Sigmoid colon (tissue), 7 donors: Measurements from ENCODE around the gene STX18. TPM values are rescaled to one million over a fixed set of nuclear protein-coding genes. Genes with fewer than 3 reads are reported as not detected.

Experiments used
- DNase-seq: peaks from one replicate; pipeline ENCODE4 v3.0.0-alpha.2; 2019
- H3K27ac ChIP-seq, 4 donors: fragments of 200-600 bp; sonication (generic); one replicate each; pipeline ENCODE4 v1.5.1; 2016 to 2019; ENCODE audit warnings: mild to moderate bottlenecking in 1 of 4
- H3K27me3 ChIP-seq, 3 donors: fragments of 200-600 bp; sonication (generic); one replicate each; pipeline ENCODE4 v1.5.1; 2019; ENCODE audit warnings: mild to moderate bottlenecking in 1 of 3
- H3K36me3 ChIP-seq, 4 donors: fragments of 200-600 bp; sonication (generic); one replicate each; pipeline ENCODE4 v1.5.1; 2016 to 2019
- H3K4me1 ChIP-seq, 4 donors: fragments of 200-600 bp; sonication (generic); one replicate each; pipeline ENCODE4 v1.5.1; 2017 to 2019
- H3K4me3 ChIP-seq, 4 donors: fragments of 200-600 bp; sonication (generic); one replicate each; pipeline ENCODE4 v1.5.1; 2017 to 2019; ENCODE audit warnings: mild to moderate bottlenecking in 2 of 4, moderate library complexity in 1 of 4
- H3K9me3 ChIP-seq, 4 donors: fragments of 200-600 bp in 3 of 4; sonication (generic) in 3 of 4; one replicate each; pipeline versions ENCODE4 v1.5.1 to v1.6.1; 2013 to 2019
- CTCF ChIP-seq, 4 experiments: fragments of 450-650 bp in 3 of 4; fragments of 200-600 bp in 1 of 4; IDR thresholded peaks; one replicate each; pipeline ENCODE4 v1.5.1; 2016 to 2019; ENCODE audit warnings: antibody characterized with exemption in 4 of 4, mild to moderate bottlenecking in 3 of 4, moderate library complexity in 2 of 4
- EP300 ChIP-seq, 4 donors: sonication (generic); formaldehyde crosslinking; IDR thresholded peaks; one replicate each; pipeline ENCODE4 v1.6.1; 2017; ENCODE audit warnings: antibody characterized with exemption in 4 of 4
- POLR2A ChIP-seq, 2 donors: fragments of 450-650 bp; IDR thresholded peaks; one replicate each; pipeline ENCODE4 v1.6.1; 2016; ENCODE audit warnings: antibody characterized with exemption in 2 of 2, mild to moderate bottlenecking in 2 of 2, moderate library complexity in 2 of 2
- POLR2AphosphoS5 ChIP-seq, 4 donors: sonication (generic); formaldehyde crosslinking; IDR thresholded peaks; one replicate each; pipeline ENCODE4 v1.6.1; 2017; ENCODE audit warnings: antibody characterized with exemption in 4 of 4
- WGBS, 2 donors: extraction: QIAGEN DNeasy Blood & Tissue Kit; methylation state at CpG; one replicate each; pipeline ENCODE4 v1.1.7; 2013; 5-methylcytosine and 5-hydroxymethylcytosine counted together
- intact Hi-C: fragments of 100-400 bp; cut with DNase I; formaldehyde crosslinking; loops from one replicate; pipeline ENCODE4 v1.15.1; 2023
- polyA plus RNA-seq, 3 donors: library from polyadenylated mRNA; stranded (reverse); fragments of 200-250 nt; gene quantifications; one replicate each; pipeline ENCODE4 v1.2.3, GENCODE V29; 2013
- total RNA-seq, 4 donors: library from RNA; depleted of rRNA; stranded (reverse); fragments of >200 nt; gene quantifications; one replicate each; pipeline ENCODE4 v1.1.0, GENCODE V29; 2016
- donor health status: healthy with polysubstance abuse.
- donor health status: Bipolar disorder and iron deficiency.
- donor health status: healthy.

The STX18 gene
- total and polyA plus RNA-seq, 7 donors = 23.5 to 45.1 (median 26.3) TPM

- Histone ChIP-seq H3K27ac (no peak overlapping the region), H3K4me3 (no peak overlapping the region), H3K36me3 (no peaks in the 10 kb centered on the region), H3K27me3 (peaks cover 0 to 28% (median 3%) of the 10 kb centered on the region in 3 donors), H3K4me1 (no peaks in the 10 kb centered on the region), H3K9me3 (peaks cover 0 to 4% (median 0%) of the 10 kb centered on the region in 4 donors)
- 49 to 53% methylated on average over 6 of the region's 6 CpGs for WGBS, 2 donors
- intact Hi-C loops = no loop called here
- TF ChIP-seq CTCF (IDR thresholded peaks at IDR 0.05) = no peak
- no peak for TF ChIP-seq POLR2AphosphoS5 (IDR thresholded peaks at IDR 0.05)
- no peak for TF ChIP-seq POLR2A (IDR thresholded peaks at IDR 0.05)
- TF ChIP-seq EP300 (IDR thresholded peaks at IDR 0.05) = no peak
- no peak for DNase-seq
Measured at GRCh38 chr4:4379540-4380087, 162.2 kb downstream of the STX18 start.

- peak; percentile 37 for DNase-seq
- Histone ChIP-seq H3K36me3 (no peaks in the 10 kb centered on the region), H3K4me1 (no peaks in the 10 kb centered on the region), H3K9me3 (peaks cover 0 to 8% (median 0%) of the 10 kb centered on the region in 4 donors), H3K27ac (no peak overlapping the region), H3K27me3 (peaks cover 0 to 25% (median 0%) of the 10 kb centered on the region in 3 donors), H3K4me3 (no peak overlapping the region)
- intact Hi-C loops = no loop called here
- 82 to 84% methylated on average over 23 of the region's 23 CpGs for whole genome bisulfite sequencing, 2 donors
- no peak for TF ChIP-seq POLR2A (IDR thresholded peaks at IDR 0.05)
Measured at GRCh38 chr4:4377732-4378460, 164.0 kb downstream of the STX18 start.

- no peaks in the 10 kb centered on the region for H3K36me3 ChIP-seq
- H3K27ac ChIP-seq = no peak overlapping the region
- DNase-seq = no peak
- intact Hi-C loops = no loop called here
- H3K4me3 ChIP-seq = no peak overlapping the region
- peaks cover 0 to 19% (median 0%) of the 10 kb centered on the region in 3 donors for H3K27me3 ChIP-seq
- WGBS, 2 donors = 83 to 87% methylated on average over 12 of the region's 12 CpGs
- TF ChIP-seq EP300 (IDR thresholded peaks at IDR 0.05) (no peak), CTCF (IDR thresholded peaks at IDR 0.05) (no peak), POLR2A (IDR thresholded peaks at IDR 0.05) (no peak), POLR2AphosphoS5 (IDR thresholded peaks at IDR 0.05) (no peak)
- H3K9me3 ChIP-seq = peaks cover 0 to 8% (median 0%) of the 10 kb centered on the region in 4 donors
- H3K4me1 ChIP-seq = no peaks in the 10 kb centered on the region
Measured at GRCh38 chr4:4377191-4377590, 164.7 kb downstream of the STX18 start.

GRCh38 chr4:4376074-4376473 is 165.8 kb downstream of the STX18 start:
- WGBS, 2 donors = 70 to 79% methylated on average over 4 of the region's 4 CpGs
- intact Hi-C loops = no loop called here
- Histone ChIP-seq H3K4me3 (no peak overlapping the region), H3K27ac (no peak overlapping the region), H3K4me1 (no peaks in the 10 kb centered on the region), H3K9me3 (peaks cover 0 to 8% (median 0%) of the 10 kb centered on the region in 4 donors), H3K27me3 (peaks cover 0 to 19% (median 0%) of the 10 kb centered on the region in 3 donors), H3K36me3 (no peaks in the 10 kb centered on the region)
- DNase-seq = no peak
- TF ChIP-seq CTCF (IDR thresholded peaks at IDR 0.05) (no peak), POLR2A (IDR thresholded peaks at IDR 0.05) (no peak), EP300 (IDR thresholded peaks at IDR 0.05) (no peak), POLR2AphosphoS5 (IDR thresholded peaks at IDR 0.05) (no peak)

- intact Hi-C loops = no loop called here
- no peak for DNase-seq
- peaks cover 0 to 8% (median 0%) of the 10 kb centered on the region in 4 donors for H3K9me3 ChIP-seq
- H3K4me1 ChIP-seq = no peaks in the 10 kb centered on the region
- H3K27me3 ChIP-seq = peaks cover 0 to 13% (median 0%) of the 10 kb centered on the region in 3 donors
- H3K36me3 ChIP-seq = no peaks in the 10 kb centered on the region
- no peak overlapping the region for H3K4me3 ChIP-seq
- TF ChIP-seq EP300 (IDR thresholded peaks at IDR 0.05) = no peak
- WGBS, 2 donors = 77 to 78% methylated on average over 6 of the region's 6 CpGs
- no peak overlapping the region for H3K27ac ChIP-seq
Measured at GRCh38 chr4:4374388-4375098, 167.3 kb downstream of the STX18 start.

Other genes with a start within 250 kb of the STX18 start
- 1 to 10 TPM; 2.3 to 9.6 (median 5.6) TPM for gene NSG1, start 154.9 kb downstream of the STX18 start, total RNA-seq
- 1 to 10 TPM; 1.4 to 3.8 (median 1.8) TPM for gene NSG1, start 154.9 kb downstream of the STX18 start, polyA plus RNA-seq